Measurements from ENCODE around the gene TMEM256. TPM values are rescaled to one million over a fixed set of nuclear protein-coding genes. Genes with fewer than 3 reads are reported as not detected.
A peak's percentile ranks its signal among the peaks of the same experiment; 100 is the strongest.

Gene TMEM256
- total RNA-seq, 4 donors from 2014 or later = 26.0 to 131 (median 115) TPM

DNA sequence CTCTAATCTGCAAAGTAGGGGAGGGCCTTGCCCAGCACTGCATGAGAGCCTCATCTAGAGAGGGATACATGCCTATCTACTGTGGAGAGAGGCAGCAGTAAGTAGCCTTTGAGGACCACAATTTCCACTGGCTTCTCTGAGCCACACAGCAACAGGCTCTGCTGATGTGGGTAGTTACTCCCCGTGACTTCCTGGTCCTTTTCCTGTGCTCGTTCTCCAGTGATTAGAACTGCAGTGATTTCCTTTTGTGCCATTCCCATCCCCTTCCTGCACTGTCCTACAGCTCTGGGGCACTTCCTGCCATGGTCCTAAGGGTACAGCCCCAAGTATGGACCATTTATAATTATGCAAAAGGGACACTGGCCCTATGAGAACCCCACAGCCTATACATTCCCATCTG is 12.6 kb downstream of the TMEM256 start:
- Histone ChIP-seq H3K4me3 (no peak overlapping the region), H3K9me3 (no peaks in the 10 kb centered on the region), H3K27me3 (no peaks in the 10 kb centered on the region), H3K36me3 (no peaks in the 10 kb centered on the region), H3K4me1 (peaks cover 0 to 10% of the 10 kb centered on the region in 2 donors), H3K27ac (no peak overlapping the region)
- no peak for DNase-seq
- no peak for TF ChIP-seq POLR2A (IDR thresholded peaks at IDR 0.05)
- TF ChIP-seq, protein P1, sequence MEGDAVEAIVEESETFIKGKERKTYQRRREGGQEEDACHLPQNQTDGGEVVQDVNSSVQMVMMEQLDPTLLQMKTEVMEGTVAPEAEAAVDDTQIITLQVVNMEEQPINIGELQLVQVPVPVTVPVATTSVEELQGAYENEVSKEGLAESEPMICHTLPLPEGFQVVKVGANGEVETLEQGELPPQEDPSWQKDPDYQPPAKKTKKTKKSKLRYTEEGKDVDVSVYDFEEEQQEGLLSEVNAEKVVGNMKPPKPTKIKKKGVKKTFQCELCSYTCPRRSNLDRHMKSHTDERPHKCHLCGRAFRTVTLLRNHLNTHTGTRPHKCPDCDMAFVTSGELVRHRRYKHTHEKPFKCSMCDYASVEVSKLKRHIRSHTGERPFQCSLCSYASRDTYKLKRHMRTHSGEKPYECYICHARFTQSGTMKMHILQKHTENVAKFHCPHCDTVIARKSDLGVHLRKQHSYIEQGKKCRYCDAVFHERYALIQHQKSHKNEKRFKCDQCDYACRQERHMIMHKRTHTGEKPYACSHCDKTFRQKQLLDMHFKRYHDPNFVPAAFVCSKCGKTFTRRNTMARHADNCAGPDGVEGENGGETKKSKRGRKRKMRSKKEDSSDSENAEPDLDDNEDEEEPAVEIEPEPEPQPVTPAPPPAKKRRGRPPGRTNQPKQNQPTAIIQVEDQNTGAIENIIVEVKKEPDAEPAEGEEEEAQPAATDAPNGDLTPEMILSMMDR (IDR thresholded peaks at IDR 0.05) = no peak
- intact Hi-C loops (cut with DNase I; ENCODE audit: low total_unique reads) = no loop called here

DNA sequence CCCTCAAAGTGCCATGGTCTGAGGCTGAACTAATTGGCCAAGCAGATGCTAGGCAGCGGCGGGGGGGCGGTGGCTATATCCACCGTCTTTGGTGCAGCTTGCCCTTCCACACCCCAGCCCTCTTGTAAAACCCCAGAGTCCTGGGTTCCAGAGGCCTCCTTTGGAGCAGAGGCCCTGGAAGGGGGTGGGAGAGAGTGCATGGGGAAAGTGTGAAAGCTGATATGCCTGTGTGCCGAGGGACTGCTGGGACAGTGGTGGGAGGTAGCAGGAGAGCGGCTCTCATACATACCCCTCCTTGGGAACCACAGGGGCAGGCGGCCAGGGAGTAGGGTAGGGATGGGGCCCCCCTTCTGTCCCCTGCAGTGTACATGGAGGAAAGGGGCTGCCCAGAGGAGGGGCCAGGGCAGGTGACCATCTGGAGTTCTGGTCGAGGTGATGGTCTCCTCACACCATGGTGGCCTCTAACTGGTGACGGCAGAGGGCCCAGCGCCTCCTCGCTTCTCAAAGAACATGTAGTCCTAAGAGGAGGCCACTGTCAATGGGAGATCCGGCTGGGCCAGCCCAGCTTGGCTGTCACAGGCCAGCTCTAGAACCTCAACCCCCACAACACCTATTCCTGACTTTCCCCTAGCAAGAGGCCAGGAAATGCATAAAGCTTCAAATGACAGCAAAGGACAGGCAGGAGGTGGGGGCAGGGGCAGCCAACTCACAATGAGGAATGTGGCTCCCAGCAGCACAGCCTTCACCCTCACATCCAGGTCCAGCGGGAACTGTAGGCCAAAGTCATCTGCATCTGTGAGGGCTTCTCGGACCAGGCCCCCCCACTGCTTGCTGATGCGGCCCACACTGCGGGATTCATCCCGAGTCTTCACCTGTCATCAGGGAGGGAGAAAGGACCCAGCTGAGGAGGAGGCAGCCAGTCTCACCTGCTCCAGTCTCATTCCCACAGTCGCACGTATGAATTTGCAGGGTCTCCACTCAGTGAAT is 13.7 kb downstream of the TMEM256 start:
- intact Hi-C loops (cut with DNase I; ENCODE audit: low total_unique reads) = no loop called here
- no peaks in the 10 kb centered on the region for H3K36me3 ChIP-seq
- no peak for DNase-seq
- peaks cover 0 to 10% of the 10 kb centered on the region in 2 donors for H3K4me1 ChIP-seq
- H3K9me3 ChIP-seq = no peaks in the 10 kb centered on the region
- TF ChIP-seq, protein P1 (IDR thresholded peaks at IDR 0.05) = no peak
- TF ChIP-seq POLR2A (IDR thresholded peaks at IDR 0.05) = no peak
- no peak overlapping the region for H3K27ac ChIP-seq
- H3K4me3 ChIP-seq = no peak overlapping the region
- no peaks in the 10 kb centered on the region for H3K27me3 ChIP-seq

DNA sequence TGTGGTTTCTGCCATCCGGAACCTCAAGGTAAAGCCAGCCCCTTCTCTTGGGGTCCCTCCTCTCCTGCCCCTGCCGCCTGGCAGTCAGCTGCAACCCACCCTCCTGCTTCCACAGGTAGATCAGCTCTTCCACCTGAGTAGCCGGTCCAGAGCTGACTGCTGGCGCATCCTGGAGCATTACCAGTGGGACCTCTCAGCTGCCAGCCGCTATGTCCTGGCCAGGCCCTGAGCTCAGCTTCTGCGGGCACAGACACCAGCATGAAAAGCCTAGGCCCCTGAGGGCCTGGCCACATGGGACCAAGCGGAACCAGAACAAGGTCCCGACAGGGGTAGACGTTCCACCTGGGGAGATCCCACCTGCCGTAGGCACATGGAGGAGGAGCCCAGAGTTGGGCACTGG is 15.0 kb downstream of the TMEM256 start:
- Histone ChIP-seq H3K27me3 (no peaks in the 10 kb centered on the region), H3K4me3 (no peak overlapping the region), H3K9me3 (no peaks in the 10 kb centered on the region), H3K27ac (no peak overlapping the region), H3K36me3 (no peaks in the 10 kb centered on the region), H3K4me1 (peaks cover 0 to 17% of the 10 kb centered on the region in 2 donors)
- intact Hi-C loops (cut with DNase I; ENCODE audit: low total_unique reads) = no loop called here
- TF ChIP-seq, protein P1 (IDR thresholded peaks at IDR 0.05) = no peak
- no peak for TF ChIP-seq POLR2A (IDR thresholded peaks at IDR 0.05)
- DNase-seq = no peak

DNA sequence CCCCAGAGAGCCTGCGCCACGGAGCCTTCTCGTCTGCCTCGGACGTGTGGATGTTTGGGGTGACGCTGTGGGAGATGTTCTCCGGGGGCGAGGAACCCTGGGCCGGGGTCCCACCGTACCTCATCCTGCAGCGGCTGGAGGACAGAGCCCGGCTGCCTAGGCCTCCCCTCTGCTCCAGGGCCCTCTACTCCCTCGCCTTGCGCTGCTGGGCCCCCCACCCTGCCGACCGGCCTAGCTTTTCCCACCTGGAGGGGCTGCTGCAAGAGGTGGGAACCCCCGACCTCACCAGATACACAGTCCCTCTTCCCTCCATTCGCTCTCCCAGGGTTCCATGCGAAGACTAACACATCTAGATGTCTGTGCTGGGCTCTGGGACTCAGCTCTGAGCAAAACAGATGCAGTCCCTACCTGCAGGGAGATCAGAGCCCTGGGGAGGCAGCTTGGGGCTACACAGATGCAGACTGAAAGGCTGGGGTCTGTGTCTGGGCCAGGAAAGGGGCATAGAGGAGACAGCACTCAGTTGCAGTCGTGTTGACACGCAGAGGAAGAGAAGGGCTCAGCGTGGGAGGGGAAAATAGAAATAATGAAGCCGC is 19.3 kb downstream of the TMEM256 start:
- intact Hi-C loops (cut with DNase I; ENCODE audit: low total_unique reads) = no loop called here
- TF ChIP-seq, protein P1 (IDR thresholded peaks at IDR 0.05) = no peak
- no peak for TF ChIP-seq POLR2A (IDR thresholded peaks at IDR 0.05)
- H3K36me3 ChIP-seq = no peaks in the 10 kb centered on the region
- DNase-seq = no peak
- peaks cover 0 to 11% of the 10 kb centered on the region in 2 donors for H3K4me1 ChIP-seq
- H3K27me3 ChIP-seq = no peaks in the 10 kb centered on the region
- H3K4me3 ChIP-seq = peak overlapping the region; percentile 17 to 32
- peak overlapping the region in 1 of 2 donors; percentile 49 for H3K27ac ChIP-seq
- no peaks in the 10 kb centered on the region for H3K9me3 ChIP-seq

All from uterus (tissue), 4 donors.